NCI-H510A treated with DMSO at 0.1 percent for 48 hours (cell line): ENCODE data around the gene BMPR1B.

Experiments used
- DNase-seq: peaks from one replicate; lab custom pipeline; 2025; lab: John Stamatoyannopoulos, UW

The BMPR1B gene

GRCh38 chr4:94757192-94758140 lies at the start of gene BMPR1B:
Gene BMPR1B (plus strand): TSS chr4:94757955. CDS start chr4:95104425, 346,470 bp downstream.
- DNase-seq: no peak

DNA sequence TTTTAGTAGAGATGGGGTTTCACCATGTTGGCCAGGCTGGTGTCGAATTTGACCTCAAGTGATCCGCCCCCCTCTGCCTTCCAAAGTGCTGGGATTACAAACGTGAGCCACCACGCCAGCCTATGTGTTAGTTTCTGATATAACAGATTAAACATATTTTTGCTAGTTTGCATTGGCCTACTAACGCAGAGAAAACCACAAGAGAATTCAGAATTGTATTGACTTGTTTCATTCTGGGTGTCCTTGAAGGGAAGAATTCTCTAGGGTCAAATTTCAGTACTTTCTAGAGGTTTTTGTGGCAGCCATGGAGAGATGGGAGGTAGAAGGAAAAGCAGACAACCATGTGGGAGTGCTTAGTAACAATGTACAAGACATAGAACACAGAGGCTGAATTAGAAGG lies 46.1 kb upstream of the BMPR1B start:
- no peak for DNase-seq

GRCh38 chr4:94714365-94715160 lies 43.2 kb upstream of the BMPR1B start:
- no peak for DNase-seq

DNA sequence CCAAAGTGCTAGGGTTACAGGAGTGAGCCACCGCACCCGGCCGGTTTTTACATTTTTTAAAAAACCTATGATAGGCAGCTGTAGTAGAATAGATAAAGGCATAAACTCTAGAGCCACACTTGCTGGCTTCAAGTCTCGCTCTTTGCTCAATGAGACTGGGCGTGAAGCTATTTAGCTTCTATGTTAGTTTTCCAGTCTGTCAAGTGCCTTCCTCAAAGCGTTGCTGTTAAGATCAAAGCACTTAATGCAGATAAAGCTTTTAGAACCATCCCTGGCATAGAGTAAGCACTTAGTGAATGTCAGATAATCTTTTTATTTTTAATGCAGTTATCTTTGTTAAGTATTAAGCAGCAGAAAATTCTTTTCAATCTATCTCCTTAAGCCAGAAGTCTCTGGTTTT lies 42.0 kb upstream of the BMPR1B start:
- DNase-seq: peak; percentile 32

DNA sequence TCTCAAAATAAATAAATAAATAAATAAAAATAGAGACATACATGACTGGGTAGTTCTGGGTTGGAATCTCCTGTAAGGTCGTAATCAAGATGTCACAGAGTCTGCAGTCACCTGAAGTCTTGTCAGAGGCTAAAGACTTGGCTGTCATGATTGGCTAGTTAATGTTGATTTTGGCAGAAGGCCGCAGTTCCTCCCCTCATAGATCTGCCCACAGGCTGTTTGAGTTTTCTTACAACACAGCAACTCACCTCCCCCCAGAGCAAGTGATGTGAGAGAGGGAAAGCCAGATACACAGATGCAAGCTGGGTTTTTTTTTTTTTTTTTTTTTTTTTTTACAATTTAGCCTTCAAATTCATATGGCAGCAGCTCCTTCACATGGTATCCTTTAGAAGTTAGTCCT lies 36.4 kb upstream of the BMPR1B start:
- no peak for DNase-seq

GRCh38 chr4:94722270-94722669 lies 35.5 kb upstream of the BMPR1B start:
- DNase-seq: no peak

- peak; percentile 17 for DNase-seq
These were observed 35.0 kb upstream of the BMPR1B start for GRCh38 chr4:94722748-94723147.

- no peak for DNase-seq
These were observed 33.6 kb upstream of the BMPR1B start for GRCh38 chr4:94724016-94724790.

DNA sequence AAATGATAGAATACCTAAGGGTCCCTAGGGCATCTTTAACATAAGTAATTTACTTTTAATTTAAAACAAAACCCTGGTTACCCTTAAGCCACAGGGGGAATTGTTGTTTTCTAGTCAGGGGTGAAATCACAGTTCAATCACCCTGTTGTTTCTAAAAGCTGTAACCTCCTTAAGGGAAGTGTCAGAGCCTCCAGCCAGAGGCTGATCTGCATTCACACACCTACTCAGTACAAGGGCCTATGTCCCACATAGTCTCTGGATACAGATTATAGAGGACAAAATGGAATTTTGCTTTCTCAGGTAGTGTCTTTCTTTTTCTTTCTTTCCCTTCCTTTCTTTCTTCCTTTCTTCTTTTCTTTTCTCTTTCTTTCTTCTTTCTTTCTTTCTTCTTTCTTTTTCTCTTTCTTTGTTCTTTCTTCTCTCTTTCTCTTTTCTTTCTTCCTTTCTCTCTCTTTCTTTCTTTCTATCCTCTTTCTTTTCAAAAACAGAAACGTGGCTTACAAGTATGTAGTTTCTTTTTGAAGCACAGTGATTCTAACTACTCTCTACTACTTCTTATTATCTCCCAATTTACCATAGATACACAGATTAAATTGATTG lies 31.1 kb upstream of the BMPR1B start:
- no peak for DNase-seq

DNA sequence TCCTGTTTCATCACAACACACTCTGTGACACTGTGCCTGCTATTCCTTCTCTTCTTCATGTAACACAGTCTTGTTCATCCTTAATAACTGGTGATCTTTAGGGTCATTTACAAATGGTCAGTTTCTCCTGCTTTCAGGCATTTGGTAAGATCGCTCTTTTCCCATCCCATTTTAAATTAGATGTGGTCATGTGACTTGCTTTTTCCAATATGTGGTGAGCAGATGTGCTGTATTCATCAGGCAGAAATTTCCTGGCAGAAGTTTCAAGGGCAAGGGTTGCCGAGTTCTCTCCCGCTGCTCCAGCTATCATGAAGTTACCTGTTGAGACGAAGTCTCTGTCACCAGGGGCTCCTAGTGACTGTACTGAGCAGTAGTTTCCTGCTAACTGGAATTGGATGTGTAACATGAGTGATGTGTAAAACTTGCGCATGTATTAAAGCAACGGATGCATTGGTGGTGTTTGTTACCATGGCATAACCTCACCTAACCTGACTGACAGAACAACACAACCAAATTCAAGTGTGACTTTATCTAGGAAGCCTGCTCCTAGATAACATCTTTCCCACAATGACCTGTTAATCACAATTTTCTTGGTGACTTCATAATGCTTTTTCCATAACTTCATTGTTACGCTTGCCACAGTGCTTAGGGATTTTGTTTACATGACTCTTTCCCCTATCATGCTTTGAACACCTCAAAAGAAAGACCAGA lies 29.5 kb upstream of the BMPR1B start:
- no peak for DNase-seq

- no peak for DNase-seq
These were observed 25.4 kb upstream of the BMPR1B start for GRCh38 chr4:94732358-94732698.

GRCh38 chr4:94739741-94740140 lies 18.0 kb upstream of the BMPR1B start:
- DNase-seq: no peak

DNA sequence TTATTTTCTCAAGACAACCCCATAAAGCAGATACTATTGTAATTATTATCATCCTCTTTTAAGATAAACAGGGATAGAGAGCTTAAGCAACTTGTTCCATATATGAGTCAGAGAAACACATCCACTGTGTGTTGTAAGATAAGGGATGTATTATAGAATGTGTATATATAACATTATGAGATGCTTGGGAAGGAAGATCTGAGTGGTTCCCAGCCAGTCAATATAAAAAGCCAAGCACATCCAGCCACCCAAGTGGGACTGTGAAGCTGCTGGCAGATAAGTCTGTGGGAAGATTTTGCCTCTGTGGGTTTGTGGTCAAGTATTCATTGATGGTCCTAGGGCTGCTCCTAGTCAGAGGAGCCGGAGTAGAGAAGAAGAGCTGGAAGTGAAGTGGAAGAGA lies 16.5 kb upstream of the BMPR1B start:
- no peak for DNase-seq

GRCh38 chr4:94743838-94744237 lies 13.9 kb upstream of the BMPR1B start:
- peak; percentile 43 for DNase-seq

DNA sequence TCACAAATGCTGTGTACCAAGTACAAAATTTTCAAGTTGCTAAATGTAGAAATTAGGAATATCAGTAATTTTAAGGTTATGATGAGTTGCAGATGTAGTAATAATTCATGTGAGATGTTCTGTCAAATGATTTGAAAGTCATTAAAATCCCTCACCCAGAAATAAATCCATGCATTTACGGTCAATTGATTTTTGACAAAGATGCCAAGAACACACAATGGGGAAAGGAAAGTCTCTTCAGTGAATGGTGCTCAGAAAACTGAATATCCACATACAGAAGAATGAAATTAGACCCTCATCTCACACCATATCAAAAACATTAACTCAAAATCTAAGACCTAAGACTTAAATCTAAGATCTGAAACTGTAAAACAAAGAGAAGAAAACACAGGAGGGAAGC lies 12.9 kb upstream of the BMPR1B start:
- DNase-seq: no peak

- no peak for DNase-seq
These were observed 11.0 kb upstream of the BMPR1B start for GRCh38 chr4:94746746-94747145.

GRCh38 chr4:94758141-94758699 lies 465 bp downstream of the BMPR1B start:
- DNase-seq: no peak

DNA sequence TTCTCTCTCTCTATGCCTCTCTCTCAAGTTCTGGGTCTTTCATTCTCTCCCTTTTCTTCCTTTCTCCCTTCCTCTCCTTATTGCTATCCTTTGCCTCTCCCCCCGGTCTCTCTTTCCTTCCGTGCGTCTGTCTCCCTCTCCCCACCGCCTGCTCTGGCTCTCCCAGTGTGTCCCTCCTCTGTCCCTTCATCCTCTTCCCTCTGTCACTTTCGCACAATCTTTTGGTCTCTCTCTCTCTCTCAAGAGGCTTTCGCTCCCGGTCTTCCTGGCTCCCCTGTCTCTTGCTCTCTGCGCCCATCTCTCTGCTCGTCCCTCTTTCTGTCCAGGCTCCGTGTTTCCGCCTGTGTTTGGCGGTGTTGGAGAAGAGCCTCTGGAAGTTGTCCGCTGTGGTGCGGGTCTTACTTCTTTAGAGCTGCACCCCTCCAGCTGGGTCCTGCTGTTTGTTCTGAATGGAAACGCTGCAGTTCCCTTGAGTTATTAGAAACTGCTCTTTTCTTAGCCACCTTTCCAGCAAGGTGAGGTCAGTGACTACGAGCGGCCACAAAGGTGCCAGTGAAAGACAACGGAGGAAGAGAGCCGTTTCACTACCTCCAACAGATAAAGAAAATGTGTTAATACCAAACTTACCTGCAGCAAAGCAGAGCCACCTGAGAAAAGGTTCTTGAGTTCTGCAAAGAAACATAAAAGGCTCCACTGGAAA lies 1.1 kb downstream of the BMPR1B start:
- no peak for DNase-seq

- no peak for DNase-seq
These were observed 2.0 kb downstream of the BMPR1B start for GRCh38 chr4:94759767-94760211.

- no peak for DNase-seq
These were observed 4.6 kb downstream of the BMPR1B start for GRCh38 chr4:94762326-94762725.
